OCI-LY1 (cell line): ENCODE measurements around the gene PHLDB3.

Source experiments
- H2AFZ ChIP-seq: fragments of 200-600 bp; sonication (generic), shearing (Covaris generic); 2 replicates; pipeline ENCODE4 v1.6.0; 2014; ENCODE audit warnings: antibody characterized with exemption, mild to moderate bottlenecking, low read length
- H3F3A ChIP-seq: fragments of 200-600 bp; sonication (generic), shearing (Covaris generic); 2 replicates; pipeline ENCODE4 v1.6.0; 2014; ENCODE audit warnings: mild to moderate bottlenecking, antibody characterized with exemption, low read length, moderate library complexity; ENCODE audit not compliant: insufficient read depth
- H3K27ac ChIP-seq: fragments of 200-600 bp; sonication (generic); 2 replicates; pipeline ENCODE4 v1.5.1; 2014; ENCODE audit warnings: low read length, mixed run types, mild to moderate bottlenecking, low read depth; ENCODE audit not compliant: poor library complexity, severe bottlenecking
- H3K27me3 ChIP-seq: fragments of 200-600 bp; sonication (generic); 2 replicates; pipeline ENCODE4 v1.6.0; 2014; ENCODE audit warnings: antibody characterized with exemption, mild to moderate bottlenecking, low read length, moderate library complexity; ENCODE audit not compliant: insufficient read depth
- H3K36me3 ChIP-seq: fragments of 200-600 bp; sonication (generic); 2 replicates; pipeline ENCODE4 v1.6.1; 2014; ENCODE audit warnings: mild to moderate bottlenecking, antibody characterized with exemption, low read length, moderate library complexity, mixed read lengths; ENCODE audit not compliant: insufficient read depth
- H3K4me1 ChIP-seq: fragments of 200-600 bp; sonication (generic); 2 replicates; pipeline ENCODE4 v1.5.1; 2014; ENCODE audit warnings: mild to moderate bottlenecking, low read length, moderate library complexity; ENCODE audit not compliant: insufficient read depth, severe bottlenecking
- H3K4me2 ChIP-seq: fragments of 200-600 bp; sonication (generic), shearing (Covaris generic); 2 replicates; pipeline ENCODE4 v1.6.1; 2014; ENCODE audit warnings: low read length
- H3K4me3 ChIP-seq: fragments of 200-600 bp; sonication (generic); 2 replicates; pipeline ENCODE4 v1.5.1; 2014; ENCODE audit warnings: low read length, low read depth, mild to moderate bottlenecking, mixed read lengths; ENCODE audit not compliant: poor library complexity, severe bottlenecking
- H3K79me2 ChIP-seq: fragments of 200-600 bp; shearing (Covaris generic); 2 replicates; pipeline ENCODE4 v1.6.1; 2016; ENCODE audit warnings: mixed run types, low read length, mixed read lengths; ENCODE audit not compliant: insufficient read depth
- H3K9ac ChIP-seq: fragments of 200-600 bp; sonication (generic), shearing (Covaris generic); 2 replicates; pipeline ENCODE4 v1.6.1; 2014; ENCODE audit warnings: mild to moderate bottlenecking, low read length, mixed read lengths
- H3K9me2 ChIP-seq: fragments of 200-600 bp; sonication (generic), shearing (Covaris generic); 2 replicates; pipeline ENCODE4 v1.6.1; 2014; ENCODE audit warnings: low read depth, mild to moderate bottlenecking, low read length, mixed read lengths
- H3K9me3 ChIP-seq: fragments of 200-600 bp; shearing (Covaris generic); 2 replicates; pipeline ENCODE4 v1.6.1; 2014; ENCODE audit warnings: low read length, mixed read lengths
- H4K20me1 ChIP-seq: fragments of 200-600 bp; sonication (generic), shearing (Covaris generic); 2 replicates; pipeline ENCODE4 v1.6.0; 2016; ENCODE audit warnings: mild to moderate bottlenecking, low read length; ENCODE audit not compliant: insufficient read depth
- CTCF ChIP-seq: fragments of 200-600 bp; sonication (generic), shearing (Covaris generic); IDR thresholded peaks from 2 replicates; pipeline ENCODE4 v1.5.1; 2017; ENCODE audit warnings: mild to moderate bottlenecking, antibody characterized with exemption, low read length, moderate library complexity, mixed read lengths
- EZH2 ChIP-seq: fragments of 200-600 bp; sonication (generic), shearing (Covaris generic); IDR thresholded peaks from 2 replicates; pipeline ENCODE4 v1.8.0; 2017; ENCODE audit warnings: borderline replicate concordance, mixed run types, mild to moderate bottlenecking, antibody characterized with exemption, low read length, moderate library complexity, mixed read lengths

PHLDB3 gene

GRCh38 chr19:43462383-43462782 lies 42.2 kb downstream of the PHLDB3 start:
- no peaks in the 10 kb centered on the region for H3K9me2 ChIP-seq
- H3K36me3 ChIP-seq: no peaks in the 10 kb centered on the region
- H3K4me3 ChIP-seq: no peak overlapping the region
- no peaks in the 10 kb centered on the region for H3K9me3 ChIP-seq
- H3K4me1 ChIP-seq: peaks cover 8% of the 10 kb centered on the region
- H3K4me2 ChIP-seq: no peak overlapping the region
- no peak overlapping the region for H2AFZ ChIP-seq
- TF ChIP-seq EZH2: no peak
- peaks cover 5% of the 10 kb centered on the region for H3K27me3 ChIP-seq
- H3K79me2 ChIP-seq: no peaks in the 10 kb centered on the region
- no peaks in the 10 kb centered on the region for H4K20me1 ChIP-seq
- no peaks in the 10 kb centered on the region for H3F3A ChIP-seq
- no peak overlapping the region for H3K9ac ChIP-seq
- no peak overlapping the region for H3K27ac ChIP-seq

- Histone ChIP-seq H3K9me3 (no peaks in the 10 kb centered on the region), H3K27me3 (peaks cover 5% of the 10 kb centered on the region), H3K4me2 (no peak overlapping the region), H3K4me3 (no peak overlapping the region), H3K27ac (no peak overlapping the region), H3K9ac (no peak overlapping the region), H2AFZ (no peak overlapping the region), H3K9me2 (no peaks in the 10 kb centered on the region), H3F3A (no peaks in the 10 kb centered on the region), H3K79me2 (no peaks in the 10 kb centered on the region), H3K4me1 (peaks cover 8% of the 10 kb centered on the region), H4K20me1 (no peaks in the 10 kb centered on the region), H3K36me3 (no peaks in the 10 kb centered on the region)
- TF ChIP-seq EZH2: no peak
- TF ChIP-seq CTCF: no peak
These were observed 43.2 kb downstream of the PHLDB3 start for GRCh38 chr19:43461303-43461702.

- Histone ChIP-seq H2AFZ (no peak overlapping the region), H3K36me3 (no peaks in the 10 kb centered on the region), H3F3A (no peaks in the 10 kb centered on the region), H3K4me2 (no peak overlapping the region), H3K4me3 (no peak overlapping the region), H3K9me3 (no peaks in the 10 kb centered on the region), H3K27me3 (peaks cover 5% of the 10 kb centered on the region), H3K27ac (no peak overlapping the region), H4K20me1 (no peaks in the 10 kb centered on the region), H3K4me1 (peaks cover 8% of the 10 kb centered on the region), H3K79me2 (no peaks in the 10 kb centered on the region), H3K9me2 (no peaks in the 10 kb centered on the region), H3K9ac (no peak overlapping the region)
- TF ChIP-seq CTCF (no peak), EZH2 (no peak)
These were observed 44.1 kb downstream of the PHLDB3 start for GRCh38 chr19:43460362-43461016.

- TF ChIP-seq CTCF (no peak), EZH2 (no peak)
- no peak overlapping the region for H3K27ac ChIP-seq
- H3K79me2 ChIP-seq: no peaks in the 10 kb centered on the region
- H2AFZ ChIP-seq: no peak overlapping the region
- H3K4me1 ChIP-seq: no peaks in the 10 kb centered on the region
- H3K36me3 ChIP-seq: no peaks in the 10 kb centered on the region
- no peaks in the 10 kb centered on the region for H3F3A ChIP-seq
- H3K9ac ChIP-seq: no peak overlapping the region
- H3K9me3 ChIP-seq: no peaks in the 10 kb centered on the region
- no peaks in the 10 kb centered on the region for H4K20me1 ChIP-seq
- H3K27me3 ChIP-seq: peaks cover 5% of the 10 kb centered on the region
- H3K4me3 ChIP-seq: no peak overlapping the region
- no peaks in the 10 kb centered on the region for H3K9me2 ChIP-seq
- H3K4me2 ChIP-seq: no peak overlapping the region
These were observed 46.7 kb downstream of the PHLDB3 start for GRCh38 chr19:43457809-43458208.
